DMS53 treated with DMSO at 0.1 percent for 48 hours (cell line): ENCODE measurements around the gene GLA.

Source experiments
- DNase-seq: peaks from one replicate; lab custom pipeline; 2025; ENCODE audit not compliant: unreplicated experiment; lab: John Stamatoyannopoulos, UW

GLA gene

GRCh38 chrX:101407748-101408531, at the start of gene GLA, which contains the start of gene HNRNPH2:
GLA (minus strand) TSS chrX:101407925; CDS start chrX:101407903, 22 bp downstream.
HNRNPH2 (plus strand) TSS chrX:101408222; CDS start chrX:101411989, 3,767 bp downstream.
- DNase-seq, result peak; percentile 96

GRCh38 chrX:101452056-101452455, 44.3 kb upstream of the GLA start:
- no peak for DNase-seq

GRCh38 chrX:101450961-101451360, 43.2 kb upstream of the GLA start:
- no peak for DNase-seq

- no peak for DNase-seq
Observed at GRCh38 chrX:101450085-101450484, 42.4 kb upstream of the GLA start.

GRCh38 chrX:101449279-101449678, 41.6 kb upstream of the GLA start:
- no peak for DNase-seq

GRCh38 chrX:101442085-101442484, 34.4 kb upstream of the GLA start:
- no peak for DNase-seq

- DNase-seq, result peak; percentile 32
Observed at GRCh38 chrX:101430457-101431078, 22.8 kb upstream of the GLA start.

- peak; percentile 3 for DNase-seq
Observed at GRCh38 chrX:101429934-101430333, 22.2 kb upstream of the GLA start.

GRCh38 chrX:101427954-101428353, 20.2 kb upstream of the GLA start:
- no peak for DNase-seq

GRCh38 chrX:101419489-101419888, 11.8 kb upstream of the GLA start:
- no peak for DNase-seq

- DNase-seq, result no peak
Observed at GRCh38 chrX:101417981-101418841, 10.5 kb upstream of the GLA start.

- DNase-seq, result no peak
Observed at GRCh38 chrX:101417190-101417589, 9.5 kb upstream of the GLA start.

- DNase-seq, result no peak
Observed at GRCh38 chrX:101416691-101417090, 9.0 kb upstream of the GLA start.

- peak; percentile 65 for DNase-seq
Observed at GRCh38 chrX:101415180-101416145, 7.7 kb upstream of the GLA start.

GRCh38 chrX:101411984-101412383, 4.3 kb upstream of the GLA start:
- no peak for DNase-seq

GRCh38 chrX:101410461-101410860, 2.7 kb upstream of the GLA start:
- no peak for DNase-seq

GRCh38 chrX:101409043-101409442, 1.3 kb upstream of the GLA start:
- DNase-seq, result no peak

GRCh38 chrX:101408532-101408841, 762 bp upstream of the GLA start:
- DNase-seq, result no peak

- DNase-seq, result no peak
Observed at GRCh38 chrX:101407167-101407747, 468 bp downstream of the GLA start.

GRCh38 chrX:101399825-101400224, 7.9 kb downstream of the GLA start:
- no peak for DNase-seq
